SIG-M5 treated with dmso at 0.1 percent for 504 hours (cell line): ENCODE results near the gene SDHA.

Experiments
- DNase-seq: peaks from one replicate; lab custom pipeline; 2025; ENCODE audit not compliant: unreplicated experiment; lab: John Stamatoyannopoulos, UW

SDHA gene

GRCh38 chr5:185095-186070, 32.7 kb upstream of the SDHA start:
- DNase-seq: no peak

GRCh38 chr5:186091-187041, 31.8 kb upstream of the SDHA start:
- DNase-seq: no peak

- DNase-seq: no peak
Observed at GRCh38 chr5:187042-187431, 31.1 kb upstream of the SDHA start.

GRCh38 chr5:187617-188451, 30.3 kb upstream of the SDHA start:
- no peak for DNase-seq

GRCh38 chr5:188488-189481, 29.3 kb upstream of the SDHA start:
- peak; percentile 71 for DNase-seq

GRCh38 chr5:189486-189885, 28.6 kb upstream of the SDHA start:
- no peak for DNase-seq

GRCh38 chr5:189976-190365, 28.1 kb upstream of the SDHA start:
- no peak for DNase-seq

- DNase-seq: no peak
Observed at GRCh38 chr5:190366-191035, 27.6 kb upstream of the SDHA start.

GRCh38 chr5:191036-191948, 26.8 kb upstream of the SDHA start, which contains the start of gene LRRC14B:
Gene LRRC14B (plus strand): TSS chr5:191495. CDS start chr5:191539, 44 bp downstream.
- no peak for DNase-seq

- DNase-seq: no peak
Observed at GRCh38 chr5:191949-192690, 26.0 kb upstream of the SDHA start.

GRCh38 chr5:192691-192969, 25.5 kb upstream of the SDHA start:
- DNase-seq: no peak

GRCh38 chr5:192970-193831, 24.9 kb upstream of the SDHA start:
- no peak for DNase-seq

GRCh38 chr5:194102-194501, 24.0 kb upstream of the SDHA start:
- DNase-seq: no peak

GRCh38 chr5:194603-195209, 23.4 kb upstream of the SDHA start:
- no peak for DNase-seq

GRCh38 chr5:195401-196160, 22.5 kb upstream of the SDHA start:
- no peak for DNase-seq
